ENCODE results near the gene HDAC8.
"Not testable (repeated sequence)": the region's sequence is repeated elsewhere in the genome, so short reads cannot be mapped to it uniquely, and the experiment has no call there.

HDAC8 gene

DNA sequence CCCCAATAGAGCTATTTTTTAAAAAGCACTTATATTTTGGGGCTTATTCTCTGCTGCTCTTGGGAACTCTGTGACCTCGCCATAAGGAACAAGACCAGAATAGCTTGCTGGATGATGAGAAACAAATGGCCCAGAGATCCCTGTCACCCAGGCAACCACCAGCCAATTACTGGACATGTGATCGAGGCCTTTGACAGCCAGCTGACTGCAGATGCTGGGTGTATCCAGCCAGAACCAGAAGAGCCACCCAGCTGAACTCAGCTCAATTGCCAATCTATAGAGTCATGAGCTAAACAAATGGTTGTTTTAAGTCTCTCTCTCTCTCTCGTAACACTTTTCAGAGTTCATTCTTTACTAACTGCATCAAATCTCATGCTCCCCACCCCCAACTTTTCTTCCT is 242.5 kb downstream of the HDAC8 start:
- no peak for DNase-seq (ENCODE audit: low read depth in 4 of 4, low spot score in 1 of 4)

DNA sequence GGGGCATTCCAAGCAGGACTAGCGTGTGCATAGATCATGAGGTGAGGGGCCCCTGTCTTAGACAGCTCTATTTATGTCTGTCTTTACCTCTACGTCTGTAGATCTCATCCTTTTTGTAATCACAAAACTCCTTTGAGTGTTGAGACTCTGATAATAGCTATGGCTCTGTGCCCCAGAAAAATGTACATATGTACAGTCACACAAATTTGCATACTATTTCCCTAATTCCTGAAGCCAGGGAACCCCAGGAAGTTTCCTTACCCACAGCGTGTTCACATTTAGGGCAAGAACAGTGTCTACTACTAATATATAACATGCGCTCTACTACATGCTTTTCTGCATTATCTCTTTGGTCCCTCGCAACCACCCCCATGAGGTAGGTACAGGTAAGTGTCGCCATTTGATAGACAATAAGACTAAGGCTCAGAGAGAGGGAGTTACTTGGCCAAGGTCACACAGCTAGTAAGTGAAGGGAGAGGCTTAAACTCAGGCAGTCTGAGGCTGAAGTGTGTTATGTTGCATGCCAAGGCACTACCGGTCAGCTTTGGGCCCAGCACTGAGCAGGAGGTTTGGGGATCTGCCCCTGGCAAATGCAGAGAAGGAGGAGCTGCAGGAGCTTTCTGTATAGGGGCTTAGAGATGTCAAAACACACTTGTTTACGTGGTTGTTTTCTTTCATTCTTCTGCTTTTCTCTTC is 245.9 kb downstream of the HDAC8 start:
- no peak for DNase-seq (ENCODE audit: low read depth in 4 of 4, low spot score in 1 of 4)

DNA sequence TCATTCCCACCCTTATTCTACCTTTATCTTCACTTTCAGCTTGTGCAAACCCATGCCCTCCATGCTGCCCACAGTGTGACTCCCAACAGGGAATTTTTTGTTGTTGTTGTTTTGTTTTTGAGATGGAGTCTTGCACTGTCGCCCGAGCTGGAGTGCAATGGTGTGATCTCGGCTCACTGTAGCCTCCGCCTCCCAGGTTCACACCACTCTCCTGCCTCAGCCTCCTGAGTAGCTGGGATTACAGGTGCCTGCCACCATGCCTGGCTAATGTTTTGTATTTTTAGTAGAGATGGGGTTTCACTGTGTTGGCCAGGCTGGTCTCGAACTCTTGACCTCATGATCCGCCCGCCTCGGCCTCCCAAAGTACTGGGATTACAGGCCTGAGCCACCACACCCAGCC is 253.0 kb downstream of the HDAC8 start:
- not testable (repeated sequence) for DNase-seq (ENCODE audit: low read depth in 4 of 4, low spot score in 1 of 4)

DNA sequence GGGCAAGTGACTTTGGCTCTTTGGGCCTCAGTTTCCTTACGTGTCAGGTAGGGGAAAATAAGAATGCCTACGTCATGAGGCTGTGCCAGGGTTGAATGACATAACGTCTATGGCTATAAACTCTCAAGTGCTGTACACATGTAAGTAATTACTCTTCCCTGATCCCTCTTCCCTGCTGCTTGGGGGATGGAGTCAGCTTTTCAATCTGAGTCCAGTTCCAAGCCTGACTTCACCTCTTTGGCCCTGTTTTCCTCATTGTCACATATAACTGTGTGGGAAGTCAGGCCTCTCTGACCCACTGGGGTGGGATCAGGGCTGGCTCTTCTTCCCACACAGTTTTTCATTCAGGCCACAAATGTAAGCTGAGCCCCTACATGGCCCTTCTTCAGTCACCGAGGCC is 255.5 kb downstream of the HDAC8 start:
- no peak for DNase-seq (ENCODE audit: low read depth in 4 of 4, low spot score in 1 of 4)

DNA sequence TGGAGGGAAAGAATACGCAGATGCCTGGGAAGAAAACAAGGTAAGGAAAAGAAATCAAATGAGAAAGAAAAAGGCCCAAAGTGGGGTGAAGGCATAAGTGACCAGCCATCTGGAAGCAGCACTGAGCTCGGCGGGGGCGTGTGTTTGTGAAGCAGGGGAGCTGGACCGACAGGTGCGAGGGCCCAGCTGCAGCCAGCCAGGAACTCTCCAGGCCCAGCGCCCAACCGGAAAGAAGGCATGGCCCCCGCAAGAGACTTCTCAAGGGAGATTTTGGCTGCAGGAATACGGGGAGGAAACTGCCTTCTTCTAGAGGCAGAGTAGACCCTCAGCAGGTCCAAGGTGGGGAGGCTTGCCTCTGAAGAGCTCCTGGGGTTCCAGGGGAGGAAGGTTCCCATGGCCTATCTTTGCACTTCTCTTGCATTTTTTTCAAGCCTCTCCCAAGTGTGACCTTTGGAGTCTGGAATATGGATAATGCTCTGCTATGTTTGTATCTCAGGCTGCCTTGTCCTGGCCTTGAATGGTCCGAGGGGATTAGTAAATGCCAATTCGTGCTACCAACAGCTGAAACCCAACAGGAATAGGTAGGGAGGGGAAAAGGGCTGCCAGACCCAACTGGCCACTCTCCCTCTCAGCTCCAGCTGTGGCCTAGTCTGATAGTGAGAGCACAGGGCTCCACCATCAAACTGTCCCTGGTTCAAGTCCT is 256.1 kb downstream of the HDAC8 start:
- DNase-seq (ENCODE audit: low read depth in 4 of 4, low spot score in 1 of 4): no peak

DNA sequence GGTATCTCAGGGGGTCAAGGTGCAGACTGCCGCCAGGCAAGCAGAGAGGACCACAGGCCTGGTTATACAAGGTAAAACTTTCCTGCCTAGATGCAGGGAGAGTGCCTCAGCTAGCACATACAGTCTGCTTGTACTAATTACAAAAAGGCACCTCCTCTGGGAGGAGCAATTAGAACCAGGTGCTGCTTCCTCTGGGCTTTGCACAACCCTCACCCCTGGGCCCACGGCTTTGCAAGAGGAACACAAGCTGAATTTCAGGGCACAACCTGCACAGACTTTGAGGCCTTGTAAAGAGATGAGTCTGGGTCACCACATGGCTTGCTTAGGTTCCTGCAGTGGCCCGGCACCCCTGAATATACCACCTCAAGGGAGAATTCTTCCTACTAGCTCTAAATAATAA is 257.8 kb downstream of the HDAC8 start:
- DNase-seq (ENCODE audit: low read depth in 4 of 4, low spot score in 1 of 4): no peak

DNA sequence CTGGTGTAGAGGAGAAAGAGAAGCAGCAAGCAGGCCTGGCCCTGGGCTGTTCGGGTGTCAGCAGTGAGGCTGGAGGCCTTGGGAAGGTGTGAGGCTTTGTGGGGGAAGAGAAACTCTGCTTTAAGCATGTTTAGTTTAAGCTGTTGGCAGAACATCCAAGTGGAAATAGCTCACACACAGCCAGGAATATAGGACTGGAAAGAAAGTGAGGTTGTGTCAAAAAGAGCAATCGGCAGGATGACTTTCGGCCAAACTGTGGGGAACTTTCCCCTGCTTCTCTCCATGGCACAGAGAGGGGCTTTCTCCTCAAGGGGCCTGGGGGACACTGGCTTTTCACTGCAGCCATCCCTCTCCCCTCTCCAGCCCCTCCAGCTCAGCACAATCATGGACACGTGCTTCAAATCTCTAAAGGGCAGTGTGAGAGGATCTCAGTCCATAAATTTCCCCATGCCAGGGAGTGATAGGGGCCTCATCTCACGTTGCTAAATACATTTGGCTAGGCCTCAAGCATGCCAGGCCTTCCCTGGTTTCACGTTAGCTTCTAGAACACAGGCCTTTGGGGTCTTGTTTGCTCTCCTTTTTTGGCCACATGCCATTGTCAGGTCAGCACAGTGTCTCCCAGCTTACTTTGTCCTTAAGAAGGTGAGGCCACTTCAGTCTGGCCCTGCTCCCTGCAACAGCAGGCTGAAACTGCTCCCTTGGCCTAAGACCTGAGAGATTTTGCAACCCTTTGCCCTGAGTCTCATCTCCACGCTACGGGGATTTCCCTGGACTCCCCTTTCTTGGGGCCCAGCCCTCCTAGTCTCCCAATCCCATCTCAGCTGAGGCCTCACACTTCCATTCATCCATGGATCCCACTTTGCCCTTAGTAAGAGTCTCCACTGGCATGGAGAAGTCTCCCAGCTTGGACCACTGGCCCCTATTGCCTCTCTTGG is 258.7 kb downstream of the HDAC8 start:
- DNase-seq (ENCODE audit: low read depth in 4 of 4, low spot score in 1 of 4): no peak

DNA sequence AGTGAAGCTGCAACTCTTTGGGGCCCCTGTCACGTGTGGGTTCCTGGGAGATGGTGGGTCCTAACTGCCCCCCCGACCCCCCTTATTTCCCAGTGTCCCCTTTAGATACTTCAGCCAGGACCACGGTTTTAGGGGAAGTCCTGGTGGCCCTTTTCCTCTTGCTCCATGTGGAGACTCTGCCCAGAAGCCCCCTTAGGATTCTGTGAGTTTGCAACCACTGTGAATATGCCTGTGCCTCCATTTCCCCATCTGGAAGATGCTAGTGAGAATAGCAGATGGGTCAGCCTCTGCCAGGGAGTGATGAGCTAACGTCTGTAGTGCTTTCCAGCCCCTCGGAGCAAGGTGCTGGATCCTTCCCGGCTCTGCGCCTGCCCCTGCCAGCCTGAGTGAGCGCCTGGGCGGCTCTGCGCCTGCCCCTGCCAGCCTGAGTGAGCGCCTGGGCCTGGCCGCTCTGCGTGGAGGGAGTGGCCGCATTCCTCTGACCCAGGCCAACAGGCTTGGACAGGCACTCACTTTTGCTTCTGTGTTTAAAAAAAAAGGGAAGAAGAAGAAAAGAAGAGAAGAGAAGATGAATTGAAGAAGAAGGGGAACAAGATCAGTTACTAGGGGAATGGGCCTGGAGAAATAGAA is 260.2 kb downstream of the HDAC8 start:
- DNase-seq (ENCODE audit: low read depth in 4 of 4, low spot score in 1 of 4): no peak

DNA sequence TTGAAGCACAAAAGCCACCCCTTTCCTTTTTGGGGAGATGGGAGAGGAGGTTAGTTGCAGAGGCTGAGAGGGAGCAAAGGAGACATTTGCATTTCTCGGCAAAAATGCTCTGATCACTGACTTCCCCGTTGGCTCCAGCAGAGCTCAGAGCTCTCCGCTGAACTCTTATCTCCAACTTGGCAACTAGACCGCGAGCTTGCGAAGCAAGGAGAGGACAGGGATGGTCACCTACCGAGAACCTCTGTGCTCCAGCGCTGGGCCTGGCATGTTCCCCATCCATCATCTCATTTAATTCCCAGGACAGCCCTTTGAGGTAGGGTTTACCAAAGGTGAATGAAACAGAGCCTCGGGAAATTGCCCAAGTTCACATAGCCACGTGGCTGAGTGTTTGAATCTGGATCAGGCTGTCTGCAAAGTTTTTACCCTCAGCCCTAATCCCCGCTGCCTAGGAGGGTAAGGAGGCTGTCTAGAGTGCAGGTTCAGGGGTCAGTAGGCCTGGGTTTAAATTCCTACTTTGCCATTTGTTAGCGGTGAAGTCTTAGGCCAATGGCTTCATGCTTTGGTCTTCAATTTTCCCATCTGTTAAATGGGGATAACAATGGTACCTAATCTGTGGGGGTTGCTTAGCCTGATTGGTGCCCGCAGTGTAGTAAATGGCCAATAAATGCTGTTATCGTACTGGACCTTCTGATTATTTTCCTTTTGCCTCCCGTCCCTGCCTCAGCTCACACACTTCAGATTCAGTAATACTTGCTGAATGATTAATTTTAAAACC is 263.2 kb downstream of the HDAC8 start:
- DNase-seq (ENCODE audit: low read depth in 4 of 4, low spot score in 1 of 4): no peak

DNA sequence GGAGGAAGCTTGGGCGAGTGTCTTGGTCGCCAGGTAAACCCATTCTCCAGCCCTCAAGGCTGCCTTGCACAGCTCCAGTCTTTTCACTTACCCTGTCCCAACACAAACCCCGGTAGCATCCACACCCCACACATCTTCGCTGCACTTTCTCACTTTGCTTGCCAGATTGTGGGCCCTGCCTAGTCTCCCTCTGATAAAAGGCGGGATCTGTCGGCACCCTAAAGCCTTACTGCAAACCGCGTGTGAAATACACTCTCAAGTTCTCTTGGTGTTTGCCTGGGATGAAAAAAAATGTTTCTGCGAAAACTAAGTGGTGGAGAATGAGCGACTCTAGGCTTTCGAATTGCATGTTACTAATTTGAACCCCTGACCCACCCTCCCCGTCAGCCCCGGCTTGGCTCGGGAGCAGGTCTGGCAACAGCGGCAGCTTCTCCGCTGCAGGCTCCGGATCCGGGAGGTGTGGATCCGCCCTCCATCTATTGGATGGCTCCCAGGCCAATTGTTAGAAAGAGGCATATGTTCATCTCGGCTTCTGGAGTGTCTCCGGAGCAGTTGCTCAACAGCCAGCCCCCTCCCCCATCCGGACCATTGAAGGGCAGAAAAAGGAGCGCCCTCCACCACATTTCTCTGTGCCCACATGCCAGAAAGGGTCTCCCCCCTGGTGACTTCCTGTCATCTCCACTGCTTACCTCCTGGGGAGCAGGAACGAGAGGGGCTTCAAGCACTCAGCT is 263.9 kb downstream of the HDAC8 start:
- DNase-seq (ENCODE audit: low read depth in 4 of 4, low spot score in 1 of 4): no peak

DNA sequence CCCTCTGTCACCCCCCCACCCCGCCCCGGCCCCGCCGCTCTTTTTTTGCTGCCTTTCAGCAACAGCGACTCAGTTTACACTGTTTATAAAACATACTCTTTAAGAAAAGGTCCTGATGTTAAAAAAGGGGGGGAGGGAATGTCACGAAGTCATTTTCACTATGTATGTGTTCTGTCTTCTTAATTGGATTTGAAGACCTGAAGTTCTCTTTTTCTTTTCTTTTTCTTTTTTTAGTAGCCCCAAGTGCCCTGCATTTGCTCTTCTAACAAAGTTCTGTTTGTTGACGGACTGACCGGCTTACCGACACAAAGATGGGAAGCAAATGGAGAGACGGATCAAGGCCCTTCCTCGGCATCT is 264.5 kb downstream of the HDAC8 start:
- DNase-seq (ENCODE audit: low read depth in 4 of 4, low spot score in 1 of 4): no peak

DNA sequence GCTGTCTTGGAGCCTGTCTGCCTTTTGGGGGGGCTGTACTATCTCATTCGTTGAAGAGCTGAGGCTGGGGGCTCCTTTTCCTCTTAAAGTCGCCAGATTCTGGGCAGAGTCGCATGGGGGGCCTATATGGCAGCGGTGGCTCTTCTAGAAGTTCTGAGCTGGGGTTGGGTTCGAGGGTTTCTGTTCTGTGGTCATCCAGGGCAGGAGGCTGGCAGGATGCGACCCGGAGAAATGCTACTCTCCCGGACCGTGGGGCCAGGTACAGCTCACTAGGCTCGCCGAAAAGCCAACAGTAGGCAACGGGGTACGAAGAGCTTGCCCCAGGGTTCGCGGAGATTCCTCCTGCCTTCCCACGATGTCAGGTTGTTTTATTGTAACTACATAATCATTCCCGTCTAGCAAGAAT is 265.0 kb downstream of the HDAC8 start:
- DNase-seq (ENCODE audit: low read depth in 4 of 4, low spot score in 1 of 4): no peak

DNA sequence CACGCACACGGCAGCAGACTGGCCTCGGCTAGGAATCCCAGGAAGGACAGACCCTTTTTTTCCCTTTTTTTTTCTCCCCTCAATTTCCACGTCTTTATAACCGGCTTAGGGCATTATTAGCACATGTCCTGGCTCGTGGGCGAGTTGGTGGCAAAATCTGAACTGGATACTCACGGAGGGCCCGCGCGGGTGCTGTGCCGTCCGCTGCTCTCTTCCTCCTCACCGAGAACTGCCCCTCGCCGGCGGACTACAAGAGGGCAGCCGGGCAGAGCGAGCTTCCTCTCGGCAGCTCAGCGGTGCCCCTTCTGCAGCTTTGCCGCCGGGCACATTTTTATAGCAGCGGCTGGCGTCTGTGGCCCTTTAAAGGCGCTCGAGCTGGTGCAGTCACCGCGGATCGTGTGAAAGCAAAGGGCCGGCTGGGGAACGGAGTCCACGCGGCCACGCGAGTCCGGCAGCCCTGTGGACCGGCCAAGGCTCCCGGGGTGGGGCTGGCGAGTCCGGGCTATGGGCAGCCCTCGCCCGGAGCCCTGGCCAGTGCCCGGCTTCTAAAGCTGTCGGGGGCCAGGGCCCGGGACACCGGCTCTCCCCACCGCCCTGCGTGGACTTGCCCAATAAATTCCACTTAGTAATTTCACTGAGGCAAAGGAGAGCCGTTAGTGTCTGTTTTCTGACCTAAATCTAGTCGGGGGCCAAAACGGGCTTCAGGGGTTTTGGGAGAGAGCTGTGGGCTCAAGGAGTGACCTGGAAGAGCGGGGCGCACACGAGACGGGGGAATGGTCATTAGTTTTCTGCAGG is 265.6 kb downstream of the HDAC8 start:
- DNase-seq (ENCODE audit: low read depth in 4 of 4, low spot score in 1 of 4): no peak

DNA sequence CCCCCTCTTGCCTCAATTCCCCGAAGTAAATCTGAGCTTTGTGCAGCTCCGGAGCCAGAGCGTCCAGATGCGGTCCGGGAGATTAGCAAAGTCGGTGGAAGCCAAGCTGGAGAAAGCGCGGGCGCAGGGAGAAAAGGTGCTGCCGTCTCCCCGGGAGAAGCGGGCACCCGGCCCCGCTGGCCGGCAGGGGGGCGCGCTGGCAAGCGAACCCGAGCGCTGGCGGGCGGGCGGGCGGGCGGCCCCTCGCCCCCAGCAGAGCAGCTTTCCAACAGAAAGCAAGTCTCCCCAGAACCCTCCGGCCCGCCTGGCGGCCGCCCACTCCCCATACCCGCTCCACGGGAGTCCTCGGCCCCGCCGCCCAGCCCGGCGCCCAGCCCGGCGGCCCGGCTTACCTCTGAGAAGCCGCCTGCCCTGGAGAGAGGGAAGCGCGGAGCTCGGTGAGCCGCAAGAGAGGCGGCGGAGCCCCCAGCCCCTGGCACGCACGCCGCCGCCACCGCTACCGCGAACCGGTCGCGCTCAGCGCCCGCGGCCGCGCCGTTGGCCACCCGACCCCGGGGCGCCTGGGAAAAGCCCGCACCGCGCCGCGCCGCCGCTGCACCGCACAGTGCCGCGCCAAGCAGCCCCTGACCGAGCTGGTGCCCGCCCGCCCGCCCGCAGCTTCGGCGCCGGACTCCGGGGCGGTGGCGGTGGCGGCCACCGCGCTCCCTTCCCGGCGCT is 266.4 kb downstream of the HDAC8 start:
- DNase-seq (ENCODE audit: low read depth in 4 of 4, low spot score in 1 of 4): no peak

DNA sequence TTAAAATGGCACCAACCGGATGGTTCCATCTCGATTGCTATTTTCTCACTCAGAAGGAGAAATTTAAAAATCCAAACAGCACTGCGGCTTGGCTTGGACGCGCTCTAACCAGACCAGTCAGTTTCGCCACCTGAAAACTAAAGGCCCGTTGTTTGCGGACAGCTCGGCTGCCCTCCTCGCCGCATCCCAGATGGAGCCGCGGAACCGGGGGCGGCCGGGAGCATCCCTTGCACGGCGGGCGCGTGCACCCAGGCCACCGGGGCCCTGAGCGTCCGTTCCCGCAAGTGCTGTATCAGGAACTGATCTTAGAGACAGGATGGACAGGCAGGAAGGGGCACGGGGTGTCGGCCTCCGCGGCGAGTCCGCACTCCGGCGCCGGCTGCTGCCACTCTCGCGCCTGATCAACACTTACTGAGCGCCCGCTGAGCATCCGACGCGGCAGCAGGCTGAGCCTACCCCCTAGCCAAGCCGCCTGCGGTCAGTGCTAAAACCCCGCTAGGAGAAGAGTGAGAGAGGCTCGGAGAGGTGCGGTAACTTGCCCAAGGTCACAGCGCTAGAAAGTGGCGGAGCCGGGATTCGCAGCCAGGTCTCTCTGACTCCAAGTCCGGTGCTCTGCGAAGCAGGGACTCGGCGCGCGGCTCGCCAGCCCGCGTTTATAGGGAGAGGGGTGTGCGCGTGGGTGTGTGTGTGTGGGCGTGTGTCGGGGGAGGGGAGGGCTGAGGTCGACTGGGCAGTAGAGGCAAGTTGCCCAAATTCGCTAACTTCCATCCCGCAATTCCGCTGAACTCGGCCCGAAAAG is 267.2 kb downstream of the HDAC8 start, which contains the start of gene CITED1:
Gene CITED1, minus strand, starts transcription at position 629 of the 799 bp plus-strand sequence. CDS start 3,045 bp downstream, outside the sequence.
- no peak for DNase-seq (ENCODE audit: low read depth in 4 of 4, low spot score in 1 of 4)

DNA sequence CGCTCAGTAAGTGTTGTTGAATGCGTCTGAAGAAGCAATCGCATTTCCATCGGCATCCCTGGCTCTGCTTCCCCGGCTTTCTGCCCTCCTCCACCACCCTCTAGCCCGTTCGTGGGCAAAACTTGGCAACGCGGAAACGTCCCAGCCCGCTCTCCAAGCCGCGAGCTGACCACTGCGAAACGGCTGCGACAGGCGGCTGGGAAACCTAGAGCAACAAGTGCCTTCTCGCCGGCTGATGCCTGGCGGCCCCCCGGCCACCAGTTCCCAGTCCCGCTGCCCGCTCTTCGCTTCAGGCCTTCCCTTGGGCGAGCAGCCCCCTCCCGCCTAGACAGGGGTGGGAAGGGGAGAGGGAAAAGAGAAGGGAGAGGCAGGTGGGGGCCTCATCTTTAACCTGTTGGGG is 267.8 kb downstream of the HDAC8 start:
- DNase-seq (ENCODE audit: low read depth in 4 of 4, low spot score in 1 of 4): no peak

DNA sequence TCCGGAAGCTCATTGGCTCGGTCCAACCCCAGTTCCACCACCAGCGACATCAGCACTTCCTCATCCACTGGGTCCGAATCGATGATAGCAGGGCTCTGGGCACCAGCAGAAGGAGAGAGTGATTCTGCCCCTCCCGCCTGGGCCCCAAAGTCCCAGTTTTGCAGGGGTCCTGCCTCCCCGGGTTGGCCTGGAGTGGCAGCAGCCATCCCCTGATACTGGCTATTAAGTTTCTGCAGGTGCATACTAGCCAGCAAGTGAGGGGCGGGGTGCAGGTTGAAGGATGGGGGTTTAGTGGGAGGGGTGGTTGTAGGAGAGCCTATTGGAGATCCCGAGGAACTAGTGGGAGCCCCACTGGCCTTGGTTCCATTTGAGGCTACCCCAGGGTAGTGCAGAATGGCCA is 270.9 kb downstream of the HDAC8 start:
- no peak for DNase-seq (ENCODE audit: low read depth in 4 of 4, low spot score in 1 of 4)

Data from stimulated activated CD4-positive, alpha-beta T cell treated with anti-CD3 and anti-CD28 coated beads, Interleukin-1b, Interleukin-23, amount 100 ng/mL, for 24 hours (primary cell).